Measurements from ENCODE around the gene KLK8. TPM values are rescaled to one million over a fixed set of nuclear protein-coding genes. Genes with fewer than 3 reads are reported as not detected.

KLK8 gene
- total RNA-seq, 1 experiment from 2014 or later = 4.4 TPM

DNA sequence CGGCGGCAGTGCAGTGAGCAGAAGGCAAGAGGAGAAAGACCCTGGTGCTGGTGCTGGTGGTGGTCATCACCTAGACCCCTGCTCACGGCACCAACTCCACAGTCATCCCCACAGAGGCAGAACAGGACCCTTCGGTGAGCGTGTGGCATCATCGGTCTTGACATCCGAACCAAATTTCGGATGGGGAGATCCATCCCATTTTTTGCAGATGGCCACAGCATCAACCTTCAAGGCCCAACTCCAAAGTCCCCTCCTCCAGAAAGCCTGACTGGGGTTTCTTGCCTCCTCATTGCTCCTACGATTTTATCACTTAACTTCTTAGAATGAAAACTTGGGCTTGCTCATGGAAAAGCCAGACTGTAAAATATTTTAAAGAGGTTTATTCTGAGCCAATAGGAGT, 42.1 kb upstream of the KLK8 start:
- POLR2A ChIA-PET = no interaction called here

GRCh38 chr19:51040151-51040550, 38.7 kb upstream of the KLK8 start:
- ATAC-seq = no peak
- ChIA-PET CTCF (no interaction called here), POLR2A (no interaction called here)
- H3K27me3 Mint-ChIP-seq (ENCODE audit: low read depth) = peaks cover 6% of the 10 kb centered on the region
- TF ChIP-seq E2F4 (CRISPR knock-in tag; IDR thresholded peaks at IDR 0.05; ENCODE audit: borderline replicate concordance, low read depth) (no peak), TCF7 (CRISPR knock-in tag; IDR thresholded peaks at IDR 0.05; ENCODE audit: low read depth) (no peak), PRRX2 (CRISPR knock-in tag; IDR thresholded peaks at IDR 0.05) (no peak), FOXP1 (CRISPR knock-in tag; IDR thresholded peaks at IDR 0.05; ENCODE audit: borderline replicate concordance) (no peak)
- H3K36me3 Mint-ChIP-seq = no peaks in the 10 kb centered on the region
- peaks cover 11% of the 10 kb centered on the region for H3K9me3 Mint-ChIP-seq
- H3K4me3 Mint-ChIP-seq = no peak overlapping the region
- DNase-seq (ENCODE audit: low spot score) = no peak
- H3K27ac Mint-ChIP-seq = no peak overlapping the region
- H3K4me1 Mint-ChIP-seq = peaks cover 26% of the 10 kb centered on the region

More for the DNA sequence above, 42.1 kb upstream of the KLK8 start:
- Mint-ChIP-seq H3K36me3 (no peaks in the 10 kb centered on the region), H3K4me1 (peaks cover 47% of the 10 kb centered on the region), H3K9me3 (peaks cover 11% of the 10 kb centered on the region), H3K4me3 (no peak overlapping the region), H3K27me3 (ENCODE audit: low read depth) (no peaks in the 10 kb centered on the region), H3K27ac (no peak overlapping the region)
- ATAC-seq = no peak
- TF ChIP-seq PRRX2 (CRISPR knock-in tag; IDR thresholded peaks at IDR 0.05) (no peak), CREB1 (CRISPR knock-in tag; IDR thresholded peaks at IDR 0.05) (no peak), ZNF416 (CRISPR knock-in tag; IDR thresholded peaks at IDR 0.05) (no peak), PRDM15 (CRISPR knock-in tag; IDR thresholded peaks at IDR 0.05) (peak; percentile 94), JAZF1 (CRISPR knock-in tag; IDR thresholded peaks at IDR 0.05) (no peak)
- DNase-seq (ENCODE audit: low spot score) = no peak
- CTCF ChIA-PET = interaction anchor here (1.2 to 7.3 kb wide), 3 partner anchors 22 to 51 kb away, joined by 8 to 82 read pairs (median 8); partner anchors contain the start of gene KLK10

DNA sequence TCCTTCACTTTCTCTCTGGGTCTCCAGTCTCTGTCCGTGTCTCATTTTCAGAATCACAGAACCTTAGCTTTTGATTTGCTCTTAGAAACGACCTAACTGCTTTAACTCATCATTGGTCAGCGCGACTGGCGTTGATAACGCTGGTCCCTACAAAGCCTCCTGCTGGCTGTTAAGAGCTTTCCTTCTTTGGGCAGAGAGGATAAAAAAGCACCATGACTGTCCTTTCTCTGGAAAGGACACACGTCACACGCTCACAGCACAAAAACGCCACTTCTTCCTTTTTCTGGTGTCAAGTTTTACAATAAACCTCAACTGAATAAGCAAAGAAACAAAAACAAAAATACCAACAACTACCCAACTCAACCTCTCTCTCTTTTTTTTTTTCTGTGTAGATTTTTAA, 35.1 kb upstream of the KLK8 start:
- Mint-ChIP-seq H3K4me3 (no peak overlapping the region), H3K27me3 (ENCODE audit: low read depth) (peaks cover 6% of the 10 kb centered on the region), H3K36me3 (no peaks in the 10 kb centered on the region), H3K27ac (peak overlapping the region; percentile 60; the same call in 1 of the 2 replicates), H3K4me1 (peaks cover 21% of the 10 kb centered on the region), H3K9me3 (no peaks in the 10 kb centered on the region)
- DNase-seq (ENCODE audit: low spot score) = no peak
- ChIA-PET POLR2A (no interaction called here), CTCF (interaction anchor here (0.7 to 1.5 kb wide), 7 partner anchors 9 to 404 kb away, joined by 3 to 9 read pairs (median 5); no protein-coding TSS in a partner anchor)
- peak; percentile 50 for ATAC-seq
- TF ChIP-seq GABPB1 (CRISPR knock-in tag; IDR thresholded peaks at IDR 0.05) (no peak), NR1H2 (CRISPR knock-in tag; IDR thresholded peaks at IDR 0.05) (no peak), FOXP1 (CRISPR knock-in tag; IDR thresholded peaks at IDR 0.05; ENCODE audit: borderline replicate concordance) (no peak), ZBTB21 (CRISPR knock-in tag; IDR thresholded peaks at IDR 0.05; ENCODE audit: borderline replicate concordance) (no peak)

GRCh38 chr19:51034704-51035103, 33.3 kb upstream of the KLK8 start, which contains the start of gene KLK12:
Gene KLK12 (minus strand): TSS chr19:51035002. CDS start chr19:51034621, 381 bp downstream.
- ChIA-PET POLR2A (interaction anchor here (0.6 to 0.7 kb wide), 2 partner anchors 11 to 16 kb away, joined by 3 read pairs; no protein-coding TSS in a partner anchor), CTCF (interaction anchor here (1.1 to 1.2 kb wide), 2 partner anchors 13 to 59 kb away, joined by 7 to 12 read pairs; no protein-coding TSS in a partner anchor)
- Mint-ChIP-seq H3K4me3 (no peak within 1 kb of the TSS), H3K4me1 (peaks cover 27% of the 10 kb centered on the region), H3K27ac (no peak within 1 kb of the TSS), H3K9me3 (peaks cover 2% of the 10 kb centered on the region), H3K27me3 (ENCODE audit: low read depth) (peaks cover 6% of the 10 kb centered on the region), H3K36me3 (no peaks in the 10 kb centered on the region)
- ATAC-seq (no peak), DNase-seq (ENCODE audit: low spot score) (no peak)
- no peak for TF ChIP-seq JUN (CRISPR knock-in tag; IDR thresholded peaks at IDR 0.05)
- no peak for TF ChIP-seq FOXJ3 (CRISPR knock-in tag; IDR thresholded peaks at IDR 0.05; ENCODE audit: borderline replicate concordance)
- TF ChIP-seq ZNF396 (CRISPR knock-in tag; IDR thresholded peaks at IDR 0.05; ENCODE audit: borderline replicate concordance) = no peak
- no peak for TF ChIP-seq PREB (CRISPR knock-in tag; IDR thresholded peaks at IDR 0.05; ENCODE audit: borderline replicate concordance)
- no peak for TF ChIP-seq ATF1 (CRISPR knock-in tag; IDR thresholded peaks at IDR 0.05)
- no peak for TF ChIP-seq HMGA2 (CRISPR knock-in tag; IDR thresholded peaks at IDR 0.05)
- no peak for TF ChIP-seq TEAD1 (CRISPR knock-in tag; IDR thresholded peaks at IDR 0.05)
- TF ChIP-seq ZNF219 (CRISPR knock-in tag; IDR thresholded peaks at IDR 0.05; ENCODE audit: borderline replicate concordance) = no peak
- no peak for TF ChIP-seq FOXK1 (CRISPR knock-in tag; IDR thresholded peaks at IDR 0.05)
- TF ChIP-seq ZNF416 (CRISPR knock-in tag; IDR thresholded peaks at IDR 0.05) = no peak
- TF ChIP-seq, protein P1, sequence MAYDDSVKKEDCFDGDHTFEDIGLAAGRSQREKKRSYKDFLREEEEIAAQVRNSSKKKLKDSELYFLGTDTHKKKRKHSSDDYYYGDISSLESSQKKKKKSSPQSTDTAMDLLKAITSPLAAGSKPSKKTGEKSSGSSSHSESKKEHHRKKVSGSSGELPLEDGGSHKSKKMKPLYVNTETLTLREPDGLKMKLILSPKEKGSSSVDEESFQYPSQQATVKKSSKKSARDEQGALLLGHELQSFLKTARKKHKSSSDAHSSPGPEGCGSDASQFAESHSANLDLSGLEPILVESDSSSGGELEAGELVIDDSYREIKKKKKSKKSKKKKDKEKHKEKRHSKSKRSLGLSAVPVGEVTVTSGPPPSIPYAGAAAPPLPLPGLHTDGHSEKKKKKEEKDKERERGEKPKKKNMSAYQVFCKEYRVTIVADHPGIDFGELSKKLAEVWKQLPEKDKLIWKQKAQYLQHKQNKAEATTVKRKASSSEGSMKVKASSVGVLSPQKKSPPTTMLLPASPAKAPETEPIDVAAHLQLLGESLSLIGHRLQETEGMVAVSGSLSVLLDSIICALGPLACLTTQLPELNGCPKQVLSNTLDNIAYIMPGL (CRISPR knock-in tag; IDR thresholded peaks at IDR 0.05) = no peak
- TF ChIP-seq JAZF1 (CRISPR knock-in tag; IDR thresholded peaks at IDR 0.05) = no peak
- no peak for TF ChIP-seq SP1 (CRISPR knock-in tag; conservative IDR thresholded peaks at IDR 0.05)
- no peak for TF ChIP-seq NR3C1 (CRISPR knock-in tag; conservative IDR thresholded peaks at IDR 0.05; ENCODE audit: low read depth)

All from WTC11 (cell line).